Measurements from ENCODE around the gene FIZ1.
A peak's percentile ranks its signal among the peaks of the same experiment; 100 is the strongest.

FIZ1 gene

DNA sequence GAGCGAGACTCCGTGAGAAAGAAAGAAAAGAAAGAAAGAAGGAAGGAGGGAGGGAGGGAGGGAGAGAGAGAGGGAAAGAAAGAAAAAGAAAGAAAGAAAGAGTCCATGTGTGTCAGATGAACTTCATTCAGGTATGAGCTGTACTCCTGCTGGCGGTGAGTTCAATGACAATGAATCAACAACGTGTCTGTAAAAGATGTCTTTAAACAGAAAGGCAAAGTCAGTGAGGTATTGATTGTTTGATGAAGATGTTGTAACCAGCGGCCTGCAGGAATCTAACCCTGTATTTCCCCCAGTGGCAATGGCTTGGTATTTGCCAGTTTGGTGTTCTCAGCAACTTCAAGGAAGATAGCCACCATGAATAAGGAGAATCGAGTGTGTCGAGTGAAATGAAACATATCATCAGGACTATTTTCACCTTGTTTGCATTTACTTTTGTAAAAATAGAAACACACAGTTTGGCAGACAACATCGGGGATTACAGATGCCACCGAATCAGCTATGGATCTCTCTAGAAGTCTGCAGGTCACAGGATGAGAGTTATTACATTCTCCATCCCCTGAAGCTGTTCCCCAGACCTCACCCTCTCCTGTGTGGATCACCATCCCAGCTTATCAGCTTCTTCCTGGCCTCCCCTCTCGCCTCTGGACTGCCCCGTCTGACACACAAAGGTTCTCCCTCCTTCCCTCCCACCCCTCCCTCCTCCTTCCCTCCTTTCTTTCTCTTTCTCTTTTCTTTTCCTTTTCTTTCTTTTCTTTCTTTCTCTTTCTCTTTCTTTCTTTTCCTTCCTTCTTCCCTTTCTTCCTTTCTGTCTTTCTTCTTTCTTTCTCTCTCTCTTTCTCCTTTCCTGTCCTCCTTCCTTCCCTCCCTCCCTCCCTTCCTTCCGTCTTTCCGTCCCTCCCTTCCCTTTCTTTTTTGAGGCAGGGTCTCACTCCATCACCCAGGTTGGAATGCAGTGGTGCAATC is 45.8 kb downstream of the FIZ1 start:
- Histone ChIP-seq H3K27ac (ENCODE audit: low read depth in 2 of 2, low read length in 2 of 2) (no peak overlapping the region), H3K27me3 (ENCODE audit: control insufficient read depth in 2 of 2, insufficient read depth in 2 of 2, low read length in 2 of 2) (peaks cover 0 to 3% of the 10 kb centered on the region in 2 donors)

GRCh38 chr19:55552620-55553019 is 46.7 kb downstream of the FIZ1 start:
- no peak overlapping the region for H3K4me3 ChIP-seq (ENCODE audit: low read length in 2 of 2)
- no peak overlapping the region for H3K9ac ChIP-seq (ENCODE audit: low read depth in 1 of 2, low read length in 2 of 2)
- H3K36me3 ChIP-seq (ENCODE audit: control insufficient read depth in 2 of 2, insufficient read depth in 2 of 2, low read length in 2 of 2), result no peaks in the 10 kb centered on the region
- H3K27ac ChIP-seq (ENCODE audit: low read depth in 2 of 2, low read length in 2 of 2), result no peak overlapping the region
- peaks cover 0 to 3% of the 10 kb centered on the region in 2 donors for H3K27me3 ChIP-seq (ENCODE audit: control insufficient read depth in 2 of 2, insufficient read depth in 2 of 2, low read length in 2 of 2)
- no peaks in the 10 kb centered on the region for H3K9me3 ChIP-seq (ENCODE audit: control insufficient read depth in 2 of 2, low read length in 2 of 2)
- peaks cover 5 to 9% of the 10 kb centered on the region in 2 donors for H3K4me1 ChIP-seq (ENCODE audit: control insufficient read depth in 2 of 2, insufficient read depth in 2 of 2, low read length in 2 of 2)

More for the DNA sequence above, 45.8 kb downstream of the FIZ1 start:
- Histone ChIP-seq H3K9me3 (ENCODE audit: control insufficient read depth in 2 of 2, low read length in 2 of 2) (no peaks in the 10 kb centered on the region), H3K4me1 (ENCODE audit: control insufficient read depth in 2 of 2, insufficient read depth in 2 of 2, low read length in 2 of 2) (peaks cover 5 to 9% of the 10 kb centered on the region in 2 donors), H3K4me3 (ENCODE audit: low read length in 2 of 2) (no peak overlapping the region), H3K36me3 (ENCODE audit: control insufficient read depth in 2 of 2, insufficient read depth in 2 of 2, low read length in 2 of 2) (no peaks in the 10 kb centered on the region), H3K9ac (ENCODE audit: low read depth in 1 of 2, low read length in 2 of 2) (no peak overlapping the region)

DNA sequence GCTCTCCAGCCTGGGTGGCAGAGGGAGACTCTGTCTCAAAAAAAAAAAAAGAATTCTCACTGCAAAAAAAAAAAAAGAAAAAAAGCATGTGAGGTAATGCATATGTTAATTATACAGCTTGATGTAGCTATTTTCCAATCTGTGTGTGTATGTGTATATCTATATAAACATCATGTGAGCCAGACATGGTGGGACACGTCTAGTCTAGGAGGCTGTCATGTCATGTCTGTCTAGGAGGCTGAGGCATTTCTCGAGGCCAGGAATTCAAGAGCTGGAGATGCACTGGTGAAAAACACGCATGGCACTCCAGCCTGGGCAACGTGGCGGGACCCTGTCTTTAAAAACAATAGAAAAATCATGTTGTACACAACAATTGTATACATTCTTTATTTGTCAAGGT is 47.1 kb downstream of the FIZ1 start:
- Histone ChIP-seq H3K27me3 (ENCODE audit: control insufficient read depth in 2 of 2, insufficient read depth in 2 of 2, low read length in 2 of 2) (peaks cover 0 to 3% of the 10 kb centered on the region in 2 donors), H3K4me3 (ENCODE audit: low read length in 2 of 2) (no peak overlapping the region), H3K27ac (ENCODE audit: low read depth in 2 of 2, low read length in 2 of 2) (no peak overlapping the region), H3K4me1 (ENCODE audit: control insufficient read depth in 2 of 2, insufficient read depth in 2 of 2, low read length in 2 of 2) (peaks cover 5 to 10% of the 10 kb centered on the region in 2 donors), H3K9ac (ENCODE audit: low read depth in 1 of 2, low read length in 2 of 2) (no peak overlapping the region), H3K36me3 (ENCODE audit: control insufficient read depth in 2 of 2, insufficient read depth in 2 of 2, low read length in 2 of 2) (no peaks in the 10 kb centered on the region), H3K9me3 (ENCODE audit: control insufficient read depth in 2 of 2, low read length in 2 of 2) (no peaks in the 10 kb centered on the region)

GRCh38 chr19:55550321-55550650 is 49.0 kb downstream of the FIZ1 start:
- Histone ChIP-seq H3K9ac (ENCODE audit: low read depth in 1 of 2, low read length in 2 of 2) (no peak overlapping the region), H3K36me3 (ENCODE audit: control insufficient read depth in 2 of 2, insufficient read depth in 2 of 2, low read length in 2 of 2) (no peaks in the 10 kb centered on the region), H3K9me3 (ENCODE audit: control insufficient read depth in 2 of 2, low read length in 2 of 2) (no peaks in the 10 kb centered on the region), H3K27ac (ENCODE audit: low read depth in 2 of 2, low read length in 2 of 2) (no peak overlapping the region), H3K4me1 (ENCODE audit: control insufficient read depth in 2 of 2, insufficient read depth in 2 of 2, low read length in 2 of 2) (peaks cover 5 to 11% of the 10 kb centered on the region in 2 donors), H3K27me3 (ENCODE audit: control insufficient read depth in 2 of 2, insufficient read depth in 2 of 2, low read length in 2 of 2) (peaks cover 0 to 3% of the 10 kb centered on the region in 2 donors), H3K4me3 (ENCODE audit: low read length in 2 of 2) (peak overlapping the region; percentile 38 to 53)

- Histone ChIP-seq H3K27ac (ENCODE audit: low read depth in 2 of 2, low read length in 2 of 2) (peak overlapping the region in 1 of 2 donors; percentile 36), H3K36me3 (ENCODE audit: control insufficient read depth in 2 of 2, insufficient read depth in 2 of 2, low read length in 2 of 2) (no peaks in the 10 kb centered on the region), H3K4me3 (ENCODE audit: low read length in 2 of 2) (peak overlapping the region; percentile 38 to 53), H3K9ac (ENCODE audit: low read depth in 1 of 2, low read length in 2 of 2) (peak overlapping the region in 1 of 2 donors; percentile 33), H3K27me3 (ENCODE audit: control insufficient read depth in 2 of 2, insufficient read depth in 2 of 2, low read length in 2 of 2) (peaks cover 0 to 3% of the 10 kb centered on the region in 2 donors), H3K4me1 (ENCODE audit: control insufficient read depth in 2 of 2, insufficient read depth in 2 of 2, low read length in 2 of 2) (peaks cover 5 to 11% of the 10 kb centered on the region in 2 donors), H3K9me3 (ENCODE audit: control insufficient read depth in 2 of 2, low read length in 2 of 2) (no peaks in the 10 kb centered on the region)
These were observed 49.6 kb downstream of the FIZ1 start for GRCh38 chr19:55549500-55550320.

- Histone ChIP-seq H3K9ac (ENCODE audit: low read depth in 1 of 2, low read length in 2 of 2) (no peak overlapping the region), H3K9me3 (ENCODE audit: control insufficient read depth in 2 of 2, low read length in 2 of 2) (no peaks in the 10 kb centered on the region), H3K27ac (ENCODE audit: low read depth in 2 of 2, low read length in 2 of 2) (peak overlapping the region; percentile 56 to 58), H3K27me3 (ENCODE audit: control insufficient read depth in 2 of 2, insufficient read depth in 2 of 2, low read length in 2 of 2) (peaks cover 0 to 3% of the 10 kb centered on the region in 2 donors), H3K36me3 (ENCODE audit: control insufficient read depth in 2 of 2, insufficient read depth in 2 of 2, low read length in 2 of 2) (no peaks in the 10 kb centered on the region), H3K4me1 (ENCODE audit: control insufficient read depth in 2 of 2, insufficient read depth in 2 of 2, low read length in 2 of 2) (peaks cover 5 to 11% of the 10 kb centered on the region in 2 donors), H3K4me3 (ENCODE audit: low read length in 2 of 2) (no peak overlapping the region)
These were observed 52.3 kb downstream of the FIZ1 start for GRCh38 chr19:55546822-55547614.

DNA sequence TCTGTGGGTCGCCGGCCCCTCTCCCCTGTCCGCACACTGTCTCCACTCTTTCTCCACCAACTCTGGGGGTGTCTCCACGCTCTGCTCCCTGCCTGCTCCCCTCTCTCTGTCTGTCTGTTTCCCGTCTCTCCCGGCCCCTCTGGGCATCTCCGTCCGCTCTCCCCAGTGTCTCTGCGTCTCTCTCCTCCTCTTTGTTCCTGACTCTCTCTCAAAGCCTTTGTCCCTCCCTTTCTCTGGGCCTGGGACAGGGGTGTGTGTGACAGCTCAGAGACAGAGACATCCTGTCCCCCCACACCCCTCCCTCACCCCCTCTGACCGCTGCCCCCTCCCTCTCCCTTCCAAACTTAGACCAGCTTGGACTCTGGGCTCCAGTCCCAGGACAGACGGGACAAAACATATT is 53.3 kb downstream of the FIZ1 start:
- Histone ChIP-seq H3K4me1 (ENCODE audit: control insufficient read depth in 2 of 2, insufficient read depth in 2 of 2, low read length in 2 of 2) (peaks cover 5 to 11% of the 10 kb centered on the region in 2 donors), H3K9ac (ENCODE audit: low read depth in 1 of 2, low read length in 2 of 2) (no peak overlapping the region), H3K27me3 (ENCODE audit: control insufficient read depth in 2 of 2, insufficient read depth in 2 of 2, low read length in 2 of 2) (peaks cover 0 to 3% of the 10 kb centered on the region in 2 donors), H3K4me3 (ENCODE audit: low read length in 2 of 2) (no peak overlapping the region), H3K9me3 (ENCODE audit: control insufficient read depth in 2 of 2, low read length in 2 of 2) (no peaks in the 10 kb centered on the region), H3K36me3 (ENCODE audit: control insufficient read depth in 2 of 2, insufficient read depth in 2 of 2, low read length in 2 of 2) (no peaks in the 10 kb centered on the region), H3K27ac (ENCODE audit: low read depth in 2 of 2, low read length in 2 of 2) (peak overlapping the region in 1 of 2 donors; percentile 7)

DNA sequence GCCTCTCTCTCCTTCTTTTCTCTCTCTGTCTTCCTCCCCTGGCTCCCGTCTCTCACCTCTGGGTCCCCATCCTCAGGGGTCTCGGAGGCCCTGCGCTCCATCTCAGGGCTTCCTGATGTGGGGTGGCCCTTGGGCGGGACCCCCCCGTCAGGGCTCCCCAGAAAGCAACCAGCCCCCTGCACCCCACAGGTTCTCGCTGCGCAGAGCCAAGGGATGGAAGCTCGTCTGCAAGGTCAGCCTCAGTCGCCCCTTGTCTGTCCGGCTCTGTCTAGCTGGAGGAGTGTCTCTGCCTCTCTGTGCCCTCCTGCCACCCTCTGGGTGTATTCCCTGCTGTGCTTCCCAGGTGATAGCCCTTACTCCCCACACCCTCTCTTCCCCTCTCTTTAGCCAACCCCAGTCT is 53.9 kb downstream of the FIZ1 start, which contains the start of gene SBK3:
SBK3 (minus strand) TSS at position 101 of the 400 bp plus-strand sequence; CDS start at position 101, 0 bp downstream.
- Histone ChIP-seq H3K9ac (ENCODE audit: low read depth in 1 of 2, low read length in 2 of 2) (no peak within 1 kb of the TSS), H3K9me3 (ENCODE audit: control insufficient read depth in 2 of 2, low read length in 2 of 2) (no peaks in the 10 kb centered on the region), H3K27me3 (ENCODE audit: control insufficient read depth in 2 of 2, insufficient read depth in 2 of 2, low read length in 2 of 2) (peaks cover 0 to 3% of the 10 kb centered on the region in 2 donors), H3K4me3 (ENCODE audit: low read length in 2 of 2) (no peak within 1 kb of the TSS), H3K4me1 (ENCODE audit: control insufficient read depth in 2 of 2, insufficient read depth in 2 of 2, low read length in 2 of 2) (peaks cover 5 to 11% of the 10 kb centered on the region in 2 donors), H3K36me3 (ENCODE audit: control insufficient read depth in 2 of 2, insufficient read depth in 2 of 2, low read length in 2 of 2) (no peaks in the 10 kb centered on the region), H3K27ac (ENCODE audit: low read depth in 2 of 2, low read length in 2 of 2) (peak within 1 kb of the TSS in 1 of 2 donors; percentile 7)

GRCh38 chr19:55544776-55545439 is 54.4 kb downstream of the FIZ1 start:
- H3K4me1 ChIP-seq (ENCODE audit: control insufficient read depth in 2 of 2, insufficient read depth in 2 of 2, low read length in 2 of 2), result peaks cover under 1 to 7% of the 10 kb centered on the region in 2 donors
- H3K27me3 ChIP-seq (ENCODE audit: control insufficient read depth in 2 of 2, insufficient read depth in 2 of 2, low read length in 2 of 2), result no peaks in the 10 kb centered on the region
- H3K27ac ChIP-seq (ENCODE audit: low read depth in 2 of 2, low read length in 2 of 2), result no peak overlapping the region
- no peaks in the 10 kb centered on the region for H3K36me3 ChIP-seq (ENCODE audit: control insufficient read depth in 2 of 2, insufficient read depth in 2 of 2, low read length in 2 of 2)
- H3K4me3 ChIP-seq (ENCODE audit: low read length in 2 of 2), result no peak overlapping the region
- no peak overlapping the region for H3K9ac ChIP-seq (ENCODE audit: low read depth in 1 of 2, low read length in 2 of 2)
- H3K9me3 ChIP-seq (ENCODE audit: control insufficient read depth in 2 of 2, low read length in 2 of 2), result no peaks in the 10 kb centered on the region

Measured in mucosa of rectum (tissue), 2 donors.